ENCODE data around the gene NECAB3. TPM values are rescaled to one million over a fixed set of nuclear protein-coding genes. Genes with fewer than 3 reads are reported as not detected.

NECAB3 gene
- total and polyA plus RNA-seq, 2 of the 13 experiments (the other 11 are each of a cell fraction or from before 2014, with no cell fraction given) = 61.5 to 65.5 TPM

DNA sequence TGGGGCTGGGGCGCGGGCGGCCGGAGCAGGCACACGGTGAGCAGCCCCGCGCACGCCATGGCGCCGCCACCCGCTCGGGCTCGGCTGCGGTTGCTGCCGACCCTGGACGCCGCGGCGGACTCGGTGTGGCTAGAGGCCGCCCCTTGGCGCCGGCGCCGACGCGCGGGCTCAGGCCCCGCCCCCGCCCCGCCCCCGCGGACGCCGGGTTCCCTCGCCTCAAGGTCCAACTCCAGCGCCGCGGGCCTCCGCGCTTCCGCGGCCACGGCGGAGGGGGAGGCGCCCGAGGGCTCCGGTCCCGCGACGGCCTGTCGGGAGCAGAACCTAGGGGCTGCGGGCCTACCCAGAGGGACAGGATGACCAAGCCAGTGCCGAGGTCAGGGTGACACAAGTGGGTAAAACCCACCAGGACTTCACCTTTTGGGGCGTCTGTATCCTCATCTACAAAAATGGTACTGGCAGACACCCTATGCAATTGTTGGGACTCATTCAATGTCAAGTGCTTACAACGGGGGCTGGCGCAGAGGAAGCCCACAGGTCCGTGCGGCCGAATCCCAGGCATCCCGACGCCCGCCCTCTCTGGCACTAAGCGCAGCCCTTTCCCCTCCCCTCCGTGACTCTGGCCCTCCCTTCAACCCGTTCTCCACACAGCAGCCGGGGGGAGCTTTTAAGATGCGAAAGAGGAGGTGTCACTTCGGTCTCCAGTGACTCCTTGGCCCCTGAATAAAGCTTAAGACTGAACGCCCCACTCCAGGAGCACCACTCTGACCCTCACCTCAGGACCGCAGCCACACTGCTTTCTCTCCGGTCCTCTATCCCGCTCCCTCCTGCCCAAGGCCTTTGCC lies at the start of gene NECAB3 (continued):
- TF ChIP-seq ZSCAN5A (CRISPR knock-in tag; IDR thresholded peaks at IDR 0.05; ENCODE audit: borderline replicate concordance) (no peak), MBD4 (IDR thresholded peaks at IDR 0.05; ENCODE audit: borderline replicate concordance, low read length) (no peak), DBP (CRISPR knock-in tag; IDR thresholded peaks at IDR 0.05; ENCODE audit: not compliant biosample characterization) (no peak), PRMT3 (CRISPR knock-in tag; IDR thresholded peaks at IDR 0.05; ENCODE audit: borderline replicate concordance, low read depth) (peak; percentile 79; the same call in 1 of the 2 replicates), NCOA2 (CRISPR knock-in tag; IDR thresholded peaks at IDR 0.05) (peak; percentile 6), ZFY (CRISPR knock-in tag; IDR thresholded peaks at IDR 0.05) (peak; percentile 95), PLRG1 (conservative IDR thresholded peaks at IDR 0.05) (no peak), TSC22D2 (CRISPR knock-in tag; IDR thresholded peaks at IDR 0.05; ENCODE audit: borderline replicate concordance) (no peak), RCOR2 (CRISPR knock-in tag; IDR thresholded peaks at IDR 0.05) (peak; percentile 42; the same call in 1 of the 2 replicates), ZFP62 (CRISPR knock-in tag; IDR thresholded peaks at IDR 0.05) (no peak), ZBTB21 (CRISPR knock-in tag; IDR thresholded peaks at IDR 0.05) (no peak), ZNF230 (CRISPR knock-in tag; IDR thresholded peaks at IDR 0.05) (peak; percentile 66), ZNF383 (CRISPR knock-in tag; IDR thresholded peaks at IDR 0.05; ENCODE audit: borderline replicate concordance) (peak; percentile 89; the same call in 1 of the 2 replicates), CAMTA2 (CRISPR knock-in tag; IDR thresholded peaks at IDR 0.05; ENCODE audit: borderline replicate concordance) (no peak; the same call in 1 of the 2 replicates)
- TF ChIP-seq, protein P1, sequence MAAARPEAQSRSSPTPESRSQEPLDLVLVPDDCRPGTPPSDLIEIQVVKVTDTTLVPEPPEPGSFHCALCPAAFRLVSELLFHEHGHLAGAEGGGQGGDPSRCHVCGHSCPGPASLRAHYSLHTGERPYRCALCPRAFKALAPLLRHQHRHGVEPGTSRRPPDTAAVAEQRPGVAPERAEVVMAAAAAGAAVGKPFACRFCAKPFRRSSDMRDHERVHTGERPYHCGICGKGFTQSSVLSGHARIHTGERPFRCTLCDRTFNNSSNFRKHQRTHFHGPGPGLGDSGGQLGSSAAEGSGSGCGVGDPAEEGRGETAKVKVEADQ (CRISPR knock-in tag; IDR thresholded peaks at IDR 0.05; ENCODE audit: borderline replicate concordance) = peak; percentile 26
- TF ChIP-seq, protein P2, sequence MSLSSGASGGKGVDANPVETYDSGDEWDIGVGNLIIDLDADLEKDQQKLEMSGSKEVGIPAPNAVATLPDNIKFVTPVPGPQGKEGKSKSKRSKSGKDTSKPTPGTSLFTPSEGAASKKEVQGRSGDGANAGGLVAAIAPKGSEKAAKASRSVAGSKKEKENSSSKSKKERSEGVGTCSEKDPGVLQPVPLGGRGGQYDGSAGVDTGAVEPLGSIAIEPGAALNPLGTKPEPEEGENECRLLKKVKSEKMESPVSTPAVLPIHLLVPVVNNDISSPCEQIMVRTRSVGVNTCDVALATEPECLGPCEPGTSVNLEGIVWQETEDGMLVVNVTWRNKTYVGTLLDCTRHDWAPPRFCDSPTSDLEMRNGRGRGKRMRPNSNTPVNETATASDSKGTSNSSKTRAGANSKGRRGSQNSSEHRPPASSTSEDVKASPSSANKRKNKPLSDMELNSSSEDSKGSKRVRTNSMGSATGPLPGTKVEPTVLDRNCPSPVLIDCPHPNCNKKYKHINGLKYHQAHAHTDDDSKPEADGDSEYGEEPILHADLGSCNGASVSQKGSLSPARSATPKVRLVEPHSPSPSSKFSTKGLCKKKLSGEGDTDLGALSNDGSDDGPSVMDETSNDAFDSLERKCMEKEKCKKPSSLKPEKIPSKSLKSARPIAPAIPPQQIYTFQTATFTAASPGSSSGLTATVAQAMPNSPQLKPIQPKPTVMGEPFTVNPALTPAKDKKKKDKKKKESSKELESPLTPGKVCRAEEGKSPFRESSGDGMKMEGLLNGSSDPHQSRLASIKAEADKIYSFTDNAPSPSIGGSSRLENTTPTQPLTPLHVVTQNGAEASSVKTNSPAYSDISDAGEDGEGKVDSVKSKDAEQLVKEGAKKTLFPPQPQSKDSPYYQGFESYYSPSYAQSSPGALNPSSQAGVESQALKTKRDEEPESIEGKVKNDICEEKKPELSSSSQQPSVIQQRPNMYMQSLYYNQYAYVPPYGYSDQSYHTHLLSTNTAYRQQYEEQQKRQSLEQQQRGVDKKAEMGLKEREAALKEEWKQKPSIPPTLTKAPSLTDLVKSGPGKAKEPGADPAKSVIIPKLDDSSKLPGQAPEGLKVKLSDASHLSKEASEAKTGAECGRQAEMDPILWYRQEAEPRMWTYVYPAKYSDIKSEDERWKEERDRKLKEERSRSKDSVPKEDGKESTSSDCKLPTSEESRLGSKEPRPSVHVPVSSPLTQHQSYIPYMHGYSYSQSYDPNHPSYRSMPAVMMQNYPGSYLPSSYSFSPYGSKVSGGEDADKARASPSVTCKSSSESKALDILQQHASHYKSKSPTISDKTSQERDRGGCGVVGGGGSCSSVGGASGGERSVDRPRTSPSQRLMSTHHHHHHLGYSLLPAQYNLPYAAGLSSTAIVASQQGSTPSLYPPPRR (CRISPR knock-in tag; IDR thresholded peaks at IDR 0.05; ENCODE audit: borderline replicate concordance) = peak; percentile 72
- TF ChIP-seq, protein P3, sequence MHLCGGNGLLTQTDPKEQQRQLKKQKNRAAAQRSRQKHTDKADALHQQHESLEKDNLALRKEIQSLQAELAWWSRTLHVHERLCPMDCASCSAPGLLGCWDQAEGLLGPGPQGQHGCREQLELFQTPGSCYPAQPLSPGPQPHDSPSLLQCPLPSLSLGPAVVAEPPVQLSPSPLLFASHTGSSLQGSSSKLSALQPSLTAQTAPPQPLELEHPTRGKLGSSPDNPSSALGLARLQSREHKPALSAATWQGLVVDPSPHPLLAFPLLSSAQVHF (CRISPR knock-in tag; IDR thresholded peaks at IDR 0.05) = 0 out of 2 replicates have a peak, but pooled peaks have one; percentile 43
- TF ChIP-seq, protein P4, sequence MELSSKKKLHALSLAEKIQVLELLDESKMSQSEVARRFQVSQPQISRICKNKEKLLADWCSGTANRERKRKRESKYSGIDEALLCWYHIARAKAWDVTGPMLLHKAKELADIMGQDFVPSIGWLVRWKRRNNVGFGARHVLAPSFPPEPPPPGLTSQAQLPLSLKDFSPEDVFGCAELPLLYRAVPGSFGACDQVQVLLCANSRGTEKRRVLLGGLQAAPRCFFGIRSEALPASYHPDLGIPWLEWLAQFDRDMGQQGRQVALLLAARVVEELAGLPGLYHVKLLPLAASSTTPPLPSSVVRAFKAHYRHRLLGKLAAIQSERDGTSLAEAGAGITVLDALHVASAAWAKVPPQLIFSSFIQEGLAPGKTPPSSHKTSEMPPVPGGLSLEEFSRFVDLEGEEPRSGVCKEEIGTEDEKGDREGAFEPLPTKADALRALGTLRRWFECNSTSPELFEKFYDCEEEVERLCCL (CRISPR knock-in tag; IDR thresholded peaks at IDR 0.05; ENCODE audit: borderline replicate concordance) = no peak; the same call in 1 of the 2 replicates
